Activated effector memory CD4-positive, alpha-beta T cell treated with anti-CD3 and anti-CD28 coated beads, Interleukin-2, amount 50 U/mL, for 16 hours (primary cell): ENCODE measurements around the gene MICAL1.

ENCODE experiments used
- DNase-seq: peaks from one replicate; pipeline ENCODE4 v3.0.0-alpha.2; 2020

The MICAL1 gene

GRCh38 chr6:109455437-109456110 is at the start of gene MICAL1:
Gene MICAL1 (minus strand): TSS chr6:109455772. CDS start chr6:109454196, 1,576 bp downstream.
- peak; percentile 91 for DNase-seq

GRCh38 chr6:109503327-109504224 is 48.0 kb upstream of the MICAL1 start:
- no peak for DNase-seq

- no peak for DNase-seq
These were observed 43.4 kb upstream of the MICAL1 start for GRCh38 chr6:109498936-109499335.

GRCh38 chr6:109498052-109498451 is 42.5 kb upstream of the MICAL1 start:
- DNase-seq: no peak

- DNase-seq: no peak
These were observed 40.6 kb upstream of the MICAL1 start for GRCh38 chr6:109496036-109496772.

GRCh38 chr6:109493865-109494264 is 38.3 kb upstream of the MICAL1 start:
- no peak for DNase-seq

GRCh38 chr6:109491207-109491938 is 35.8 kb upstream of the MICAL1 start:
- no peak for DNase-seq

- no peak for DNase-seq
These were observed 35.1 kb upstream of the MICAL1 start for GRCh38 chr6:109490713-109491112.

- no peak for DNase-seq
These were observed 32.4 kb upstream of the MICAL1 start for GRCh38 chr6:109488001-109488400.

- DNase-seq: no peak
These were observed 30.5 kb upstream of the MICAL1 start for GRCh38 chr6:109486068-109486467.

- DNase-seq: no peak
These were observed 29.8 kb upstream of the MICAL1 start for GRCh38 chr6:109485266-109485935.

- DNase-seq: no peak
These were observed 28.6 kb upstream of the MICAL1 start for GRCh38 chr6:109484122-109484521.

- DNase-seq: no peak
These were observed 28.1 kb upstream of the MICAL1 start for GRCh38 chr6:109483735-109484057.

GRCh38 chr6:109482905-109483734 is 27.5 kb upstream of the MICAL1 start, which contains the start of gene ZBTB24:
Gene ZBTB24 (minus strand): TSS chr6:109483219. CDS start chr6:109482026, 1,193 bp downstream.
- peak; percentile 96 for DNase-seq

GRCh38 chr6:109480993-109481480 is 25.5 kb upstream of the MICAL1 start:
- DNase-seq: no peak

GRCh38 chr6:109478841-109479624 is 23.5 kb upstream of the MICAL1 start:
- no peak for DNase-seq

- DNase-seq: no peak
These were observed 22.7 kb upstream of the MICAL1 start for GRCh38 chr6:109478222-109478805.

- no peak for DNase-seq
These were observed 22.2 kb upstream of the MICAL1 start for GRCh38 chr6:109477725-109478124.

- no peak for DNase-seq
These were observed 21.6 kb upstream of the MICAL1 start for GRCh38 chr6:109477184-109477583.

- DNase-seq: no peak
These were observed 20.1 kb upstream of the MICAL1 start for GRCh38 chr6:109475625-109476024.
